ENCODE measurements around the gene RETNLB. TPM values are rescaled to one million over a fixed set of nuclear protein-coding genes. Genes with fewer than 3 reads are reported as not detected.

The RETNLB gene
- total and polyA plus RNA-seq, 7 donors, result not detected

DNA sequence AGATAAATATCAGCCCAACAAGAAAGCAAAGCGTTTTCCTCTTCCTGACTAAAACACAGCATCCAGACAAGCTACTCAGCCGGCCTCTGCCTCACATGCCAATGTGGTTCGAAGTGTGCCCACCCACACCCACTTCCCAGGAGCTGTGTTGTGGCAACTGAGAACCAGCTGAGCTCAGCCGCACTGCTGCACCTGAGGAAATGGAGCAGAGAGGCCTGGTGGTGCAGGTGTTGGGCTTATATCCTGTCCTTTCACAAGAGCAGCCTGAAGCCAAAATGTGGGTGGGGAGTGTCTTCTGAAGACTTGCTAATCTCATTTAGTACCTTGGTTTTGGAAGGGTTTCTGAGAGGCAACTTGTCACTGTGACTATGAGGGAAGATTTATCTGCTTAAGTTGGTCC, 23.0 kb upstream of the RETNLB start:
- no peaks in the 10 kb centered on the region for H3K27me3 ChIP-seq (ENCODE audit: insufficient read depth in 3 of 3, low read length in 2 of 3)
- ATAC-seq, result no peak
- intact Hi-C loops (cut with DNase I), result no loop called here
- H3K27ac ChIP-seq, result no peak overlapping the region
- no peak for DNase-seq
- no peaks in the 10 kb centered on the region for H3K9me3 ChIP-seq
- 74 to 79% (median 76%) methylated on average over 4 of the region's 4 CpGs for WGBS, 3 donors
- no peak overlapping the region for H3K4me3 ChIP-seq
- no peaks in the 10 kb centered on the region for H3K4me1 ChIP-seq
- TF ChIP-seq, protein P1, sequence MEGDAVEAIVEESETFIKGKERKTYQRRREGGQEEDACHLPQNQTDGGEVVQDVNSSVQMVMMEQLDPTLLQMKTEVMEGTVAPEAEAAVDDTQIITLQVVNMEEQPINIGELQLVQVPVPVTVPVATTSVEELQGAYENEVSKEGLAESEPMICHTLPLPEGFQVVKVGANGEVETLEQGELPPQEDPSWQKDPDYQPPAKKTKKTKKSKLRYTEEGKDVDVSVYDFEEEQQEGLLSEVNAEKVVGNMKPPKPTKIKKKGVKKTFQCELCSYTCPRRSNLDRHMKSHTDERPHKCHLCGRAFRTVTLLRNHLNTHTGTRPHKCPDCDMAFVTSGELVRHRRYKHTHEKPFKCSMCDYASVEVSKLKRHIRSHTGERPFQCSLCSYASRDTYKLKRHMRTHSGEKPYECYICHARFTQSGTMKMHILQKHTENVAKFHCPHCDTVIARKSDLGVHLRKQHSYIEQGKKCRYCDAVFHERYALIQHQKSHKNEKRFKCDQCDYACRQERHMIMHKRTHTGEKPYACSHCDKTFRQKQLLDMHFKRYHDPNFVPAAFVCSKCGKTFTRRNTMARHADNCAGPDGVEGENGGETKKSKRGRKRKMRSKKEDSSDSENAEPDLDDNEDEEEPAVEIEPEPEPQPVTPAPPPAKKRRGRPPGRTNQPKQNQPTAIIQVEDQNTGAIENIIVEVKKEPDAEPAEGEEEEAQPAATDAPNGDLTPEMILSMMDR (IDR thresholded peaks at IDR 0.05), result no peak
- no peaks in the 10 kb centered on the region for H3K36me3 ChIP-seq (ENCODE audit: insufficient read depth in 1 of 2, low read depth in 1 of 2)

DNA sequence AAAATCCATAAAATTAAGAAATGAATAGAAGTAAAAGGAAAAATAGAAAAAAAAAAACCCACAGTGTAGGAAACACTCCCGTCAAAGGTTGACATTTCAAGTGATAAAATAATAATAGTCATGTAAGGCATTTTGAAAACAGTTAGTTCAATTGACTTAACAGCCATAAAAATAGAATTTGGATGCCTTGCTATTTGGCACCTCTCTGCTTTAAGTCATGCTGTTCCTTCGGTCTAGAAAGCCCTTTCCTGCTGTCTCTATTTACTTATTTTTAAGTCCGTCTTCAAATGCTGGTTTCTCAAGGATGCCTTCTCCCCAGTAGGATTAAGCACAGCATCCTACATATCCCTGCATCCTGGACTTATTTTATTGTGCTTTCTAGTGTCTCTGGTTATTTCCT, 22.3 kb upstream of the RETNLB start:
- Histone ChIP-seq H3K27ac (no peak overlapping the region), H3K4me1 (no peaks in the 10 kb centered on the region), H3K9me3 (no peaks in the 10 kb centered on the region), H3K27me3 (ENCODE audit: insufficient read depth in 3 of 3, low read length in 2 of 3) (no peaks in the 10 kb centered on the region), H3K36me3 (ENCODE audit: insufficient read depth in 1 of 2, low read depth in 1 of 2) (no peaks in the 10 kb centered on the region), H3K4me3 (no peak overlapping the region)
- 69 to 91% (median 73%) methylated on average over 3 of the region's 3 CpGs for WGBS, 3 donors
- no peak for ATAC-seq
- intact Hi-C loops (cut with DNase I), result no loop called here
- DNase-seq, result no peak
- TF ChIP-seq, protein P1 (IDR thresholded peaks at IDR 0.05), result no peak

DNA sequence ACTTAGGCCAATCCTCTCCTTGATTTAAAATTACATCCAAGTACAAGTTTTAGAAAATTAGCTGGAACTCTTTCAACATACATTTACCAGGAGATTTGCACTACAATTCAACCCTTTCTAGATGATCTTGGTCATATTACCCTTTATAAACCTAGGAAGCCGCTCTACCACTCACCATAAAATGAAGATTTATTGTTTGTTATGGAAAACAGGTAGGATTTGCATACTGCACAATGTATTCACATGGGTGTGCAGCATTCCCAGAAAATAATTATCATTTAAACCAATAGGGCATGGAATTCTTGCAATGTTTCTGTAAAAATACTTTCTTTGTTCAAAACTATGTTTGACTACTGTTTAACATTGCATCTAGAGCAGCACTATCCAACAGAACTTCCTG, 18.4 kb upstream of the RETNLB start:
- TF ChIP-seq, protein P1 (IDR thresholded peaks at IDR 0.05), result no peak
- Histone ChIP-seq H3K4me1 (no peaks in the 10 kb centered on the region), H3K27ac (no peak overlapping the region), H3K36me3 (ENCODE audit: insufficient read depth in 1 of 2, low read depth in 1 of 2) (no peaks in the 10 kb centered on the region), H3K9me3 (no peaks in the 10 kb centered on the region), H3K4me3 (no peak overlapping the region), H3K27me3 (ENCODE audit: insufficient read depth in 3 of 3, low read length in 2 of 3) (no peaks in the 10 kb centered on the region)
- ATAC-seq, result no peak
- DNase-seq, result no peak
- intact Hi-C loops (cut with DNase I), result no loop called here
- WGBS, 3 donors, result 46 to 57% (median 53%) methylated on average over 1 of the region's 1 CpG

DNA sequence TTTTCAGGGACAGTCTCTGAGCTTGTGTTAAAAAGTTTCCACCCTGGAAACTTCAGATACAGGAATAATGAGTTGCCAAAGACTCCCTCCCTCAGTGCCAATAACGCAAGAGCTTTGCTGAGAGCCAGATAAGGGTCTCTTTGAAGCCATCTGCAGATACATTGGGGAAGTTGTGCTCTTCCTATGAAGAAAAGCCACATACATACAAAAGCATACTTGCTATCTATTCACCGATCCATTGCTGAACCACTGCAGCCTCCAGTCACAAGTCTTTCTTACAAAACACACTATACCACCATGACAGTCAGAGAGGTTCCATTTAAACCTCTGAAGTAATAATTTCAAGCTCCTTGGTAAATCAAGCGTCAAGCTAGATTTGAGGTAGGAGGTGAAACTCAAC, 10.0 kb upstream of the RETNLB start:
- no peaks in the 10 kb centered on the region for H3K4me1 ChIP-seq
- no peaks in the 10 kb centered on the region for H3K27me3 ChIP-seq (ENCODE audit: insufficient read depth in 3 of 3, low read length in 2 of 3)
- TF ChIP-seq, protein P1 (IDR thresholded peaks at IDR 0.05), result no peak
- no peaks in the 10 kb centered on the region for H3K36me3 ChIP-seq (ENCODE audit: insufficient read depth in 1 of 2, low read depth in 1 of 2)
- no peaks in the 10 kb centered on the region for H3K9me3 ChIP-seq
- ATAC-seq (no peak), DNase-seq (no peak)
- intact Hi-C loops (cut with DNase I), result no loop called here
- H3K27ac ChIP-seq, result no peak overlapping the region
- WGBS, 3 donors, result 86 to 90% (median 89%) methylated on average over 3 of the region's 3 CpGs
- no peak overlapping the region for H3K4me3 ChIP-seq

DNA sequence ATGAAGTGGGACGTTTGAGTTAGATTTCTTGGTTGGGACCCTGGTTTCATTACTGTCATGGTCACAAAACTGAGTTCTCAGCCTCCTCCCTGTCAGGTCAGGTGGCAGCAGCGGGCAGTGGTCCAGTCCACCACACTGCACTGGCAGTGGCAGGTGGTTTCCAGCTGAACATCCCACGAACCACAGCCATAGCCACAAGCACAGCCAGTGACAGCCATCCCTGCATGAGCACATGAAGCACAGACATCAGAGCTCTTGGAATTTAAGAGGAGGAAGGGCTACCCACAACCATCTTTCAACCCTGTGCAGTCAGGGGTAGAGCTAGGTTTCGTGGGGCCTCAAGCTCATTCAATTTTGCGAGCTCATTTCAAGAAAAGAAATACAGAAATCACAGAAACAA, 1.5 kb downstream of the RETNLB start:
- DNase-seq (no peak), ATAC-seq (no peak)
- no peak overlapping the region for H3K4me3 ChIP-seq
- no peaks in the 10 kb centered on the region for H3K27me3 ChIP-seq (ENCODE audit: insufficient read depth in 3 of 3, low read length in 2 of 3)
- H3K27ac ChIP-seq, result no peak overlapping the region
- no peaks in the 10 kb centered on the region for H3K36me3 ChIP-seq (ENCODE audit: insufficient read depth in 1 of 2, low read depth in 1 of 2)
- intact Hi-C loops (cut with DNase I), result no loop called here
- no peaks in the 10 kb centered on the region for H3K4me1 ChIP-seq
- no peaks in the 10 kb centered on the region for H3K9me3 ChIP-seq
- 59 to 75% (median 66%) methylated on average over 5 of the region's 5 CpGs for WGBS, 3 donors
- TF ChIP-seq, protein P1 (IDR thresholded peaks at IDR 0.05), result no peak
